ENCODE measurements around the gene PTPN4. TPM values are rescaled to one million over a fixed set of nuclear protein-coding genes. Genes with fewer than 3 reads are reported as not detected.

Gene PTPN4
- polyA plus RNA-seq, 1 experiment, result 11.8 TPM

DNA sequence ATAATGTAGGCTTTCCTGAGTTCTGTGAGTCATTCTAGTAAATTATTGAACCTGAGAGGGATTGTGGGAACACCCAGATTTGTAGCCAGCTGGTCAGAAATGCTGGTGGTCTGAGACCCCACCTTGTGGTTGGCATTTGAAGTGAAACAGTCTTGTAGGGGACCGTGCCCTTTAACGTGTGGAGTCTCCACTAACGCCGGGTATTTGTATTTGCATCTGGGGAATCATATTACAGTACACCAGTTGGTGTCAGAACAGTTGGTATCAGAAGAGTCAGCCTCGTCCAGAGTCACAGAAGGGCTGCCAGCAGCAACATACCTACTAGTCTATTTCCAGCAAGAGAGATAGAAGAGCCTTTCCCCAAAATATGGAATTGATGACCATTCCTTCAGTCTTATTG lies 38.3 kb upstream of the PTPN4 start:
- Histone ChIP-seq H3K27me3 (ENCODE audit: control insufficient read depth, insufficient read depth, low read length) (no peaks in the 10 kb centered on the region), H3K4me3 (ENCODE audit: low read depth, low read length) (no peak overlapping the region), H3K36me3 (ENCODE audit: control insufficient read depth, insufficient read depth, low read length) (no peaks in the 10 kb centered on the region)
- CTCF ChIA-PET, result interaction anchor here (0.6 to 1.4 kb wide), 5 partner anchors 9 to 219 kb away, joined by 3 to 6 read pairs (median 3); no protein-coding TSS in a partner anchor
- TF ChIP-seq, protein P1, sequence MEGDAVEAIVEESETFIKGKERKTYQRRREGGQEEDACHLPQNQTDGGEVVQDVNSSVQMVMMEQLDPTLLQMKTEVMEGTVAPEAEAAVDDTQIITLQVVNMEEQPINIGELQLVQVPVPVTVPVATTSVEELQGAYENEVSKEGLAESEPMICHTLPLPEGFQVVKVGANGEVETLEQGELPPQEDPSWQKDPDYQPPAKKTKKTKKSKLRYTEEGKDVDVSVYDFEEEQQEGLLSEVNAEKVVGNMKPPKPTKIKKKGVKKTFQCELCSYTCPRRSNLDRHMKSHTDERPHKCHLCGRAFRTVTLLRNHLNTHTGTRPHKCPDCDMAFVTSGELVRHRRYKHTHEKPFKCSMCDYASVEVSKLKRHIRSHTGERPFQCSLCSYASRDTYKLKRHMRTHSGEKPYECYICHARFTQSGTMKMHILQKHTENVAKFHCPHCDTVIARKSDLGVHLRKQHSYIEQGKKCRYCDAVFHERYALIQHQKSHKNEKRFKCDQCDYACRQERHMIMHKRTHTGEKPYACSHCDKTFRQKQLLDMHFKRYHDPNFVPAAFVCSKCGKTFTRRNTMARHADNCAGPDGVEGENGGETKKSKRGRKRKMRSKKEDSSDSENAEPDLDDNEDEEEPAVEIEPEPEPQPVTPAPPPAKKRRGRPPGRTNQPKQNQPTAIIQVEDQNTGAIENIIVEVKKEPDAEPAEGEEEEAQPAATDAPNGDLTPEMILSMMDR (IDR thresholded peaks at IDR 0.05; ENCODE audit: insufficient read depth, low read depth, low read length), result no peak
- POLR2A ChIA-PET, result no interaction called here
- no peak for DNase-seq (ENCODE audit: low read depth)

DNA sequence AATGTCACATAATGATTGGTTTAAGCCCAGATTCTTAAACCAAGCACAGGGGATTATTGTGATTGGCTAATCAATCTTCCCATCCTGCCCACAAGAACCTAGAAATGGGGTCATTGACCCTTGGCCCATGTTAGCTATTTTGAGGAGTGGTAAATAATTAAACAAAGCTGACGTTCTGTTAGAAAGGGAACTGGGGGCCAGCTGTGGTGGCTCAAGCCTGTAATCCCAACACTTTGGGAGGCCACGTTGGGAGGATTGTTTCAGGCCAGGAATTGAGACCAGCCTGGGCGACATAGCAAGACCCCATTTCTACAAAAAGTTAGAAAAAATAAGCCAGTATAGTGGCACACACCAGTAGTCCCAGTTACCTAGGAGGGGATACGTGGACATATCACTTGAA lies 37.8 kb upstream of the PTPN4 start:
- POLR2A ChIA-PET, result no interaction called here
- Histone ChIP-seq H3K4me3 (ENCODE audit: low read depth, low read length) (no peak overlapping the region), H3K27me3 (ENCODE audit: control insufficient read depth, insufficient read depth, low read length) (no peaks in the 10 kb centered on the region), H3K36me3 (ENCODE audit: control insufficient read depth, insufficient read depth, low read length) (no peaks in the 10 kb centered on the region)
- TF ChIP-seq, protein P1 (IDR thresholded peaks at IDR 0.05; ENCODE audit: insufficient read depth, low read depth, low read length), result no peak
- CTCF ChIA-PET, result interaction anchor here (0.6 to 1.4 kb wide), 3 partner anchors 19 to 219 kb away, joined by 3 read pairs; no protein-coding TSS in a partner anchor
- DNase-seq (ENCODE audit: low read depth), result no peak

DNA sequence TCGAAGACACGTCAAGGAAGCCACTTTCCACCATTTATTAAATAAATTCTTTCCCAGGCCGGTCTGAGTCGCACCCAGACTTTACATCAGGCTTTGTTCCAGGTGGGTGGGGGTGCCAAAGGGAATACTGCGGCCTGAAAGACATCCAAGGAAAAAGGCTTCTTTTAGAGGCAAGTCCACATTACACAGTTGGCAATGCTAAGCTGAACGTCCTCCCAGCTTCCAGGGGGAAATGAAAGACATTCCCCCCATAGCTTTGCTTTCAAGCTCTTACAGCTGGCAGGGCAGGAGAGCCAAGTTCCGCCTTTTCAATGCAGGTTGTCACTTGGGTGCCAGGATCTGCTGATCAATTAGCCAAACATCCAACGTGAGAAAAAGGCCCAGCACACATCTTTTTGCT lies 36.5 kb upstream of the PTPN4 start:
- H3K4me3 ChIP-seq (ENCODE audit: low read depth, low read length), result no peak overlapping the region
- ChIA-PET POLR2A (no interaction called here), CTCF (interaction anchor here (1.8 kb wide), 1 partner anchor 16 kb away, joined by 8 read pairs; no protein-coding TSS in a partner anchor)
- no peaks in the 10 kb centered on the region for H3K36me3 ChIP-seq (ENCODE audit: control insufficient read depth, insufficient read depth, low read length)
- H3K27me3 ChIP-seq (ENCODE audit: control insufficient read depth, insufficient read depth, low read length), result no peaks in the 10 kb centered on the region
- TF ChIP-seq, protein P1 (IDR thresholded peaks at IDR 0.05; ENCODE audit: insufficient read depth, low read depth, low read length), result no peak
- no peak for DNase-seq (ENCODE audit: low read depth)

DNA sequence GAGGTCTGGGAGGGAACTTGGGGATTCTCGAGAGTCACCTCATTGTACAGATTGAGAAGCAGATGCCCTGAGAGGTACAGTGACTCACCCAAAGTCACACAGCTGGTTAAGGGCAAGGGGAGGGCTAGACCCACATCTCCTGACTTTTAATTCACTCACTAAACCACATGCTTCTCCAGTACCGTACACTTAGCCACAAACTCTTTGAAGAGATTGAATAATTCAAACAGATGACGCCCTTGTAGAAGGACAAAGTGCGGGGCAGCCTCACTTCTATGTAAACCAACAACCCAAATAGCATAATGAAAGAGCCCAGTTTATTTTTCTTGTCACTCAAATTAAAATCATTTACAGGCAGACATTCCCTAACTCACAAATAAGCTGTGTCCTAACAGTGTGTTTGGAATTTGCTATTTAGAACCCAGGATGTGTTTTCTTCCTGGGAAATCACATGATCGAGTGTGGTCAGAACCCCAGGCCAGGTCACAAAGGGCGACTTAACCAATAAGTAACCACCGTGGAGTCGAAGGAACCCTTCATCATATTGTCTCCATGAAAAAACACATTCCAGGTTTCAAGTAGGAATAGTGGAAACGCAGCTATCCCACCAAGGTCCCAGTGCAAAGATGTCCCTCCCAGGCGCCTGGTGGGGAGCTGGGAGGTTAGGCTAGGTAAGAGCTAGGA lies 35.8 kb upstream of the PTPN4 start:
- ChIA-PET CTCF (interaction anchor here (1.1 to 1.8 kb wide), 2 partner anchors 17 to 21 kb away, joined by 3 to 8 read pairs; no protein-coding TSS in a partner anchor), POLR2A (no interaction called here)
- DNase-seq (ENCODE audit: low read depth), result no peak
- TF ChIP-seq, protein P1 (IDR thresholded peaks at IDR 0.05; ENCODE audit: insufficient read depth, low read depth, low read length), result no peak
- peaks cover 2% of the 10 kb centered on the region; the same call in 1 of the 2 replicates for H3K27me3 ChIP-seq (ENCODE audit: control insufficient read depth, insufficient read depth, low read length)
- H3K4me3 ChIP-seq (ENCODE audit: low read depth, low read length), result no peak overlapping the region
- H3K36me3 ChIP-seq (ENCODE audit: control insufficient read depth, insufficient read depth, low read length), result no peaks in the 10 kb centered on the region

DNA sequence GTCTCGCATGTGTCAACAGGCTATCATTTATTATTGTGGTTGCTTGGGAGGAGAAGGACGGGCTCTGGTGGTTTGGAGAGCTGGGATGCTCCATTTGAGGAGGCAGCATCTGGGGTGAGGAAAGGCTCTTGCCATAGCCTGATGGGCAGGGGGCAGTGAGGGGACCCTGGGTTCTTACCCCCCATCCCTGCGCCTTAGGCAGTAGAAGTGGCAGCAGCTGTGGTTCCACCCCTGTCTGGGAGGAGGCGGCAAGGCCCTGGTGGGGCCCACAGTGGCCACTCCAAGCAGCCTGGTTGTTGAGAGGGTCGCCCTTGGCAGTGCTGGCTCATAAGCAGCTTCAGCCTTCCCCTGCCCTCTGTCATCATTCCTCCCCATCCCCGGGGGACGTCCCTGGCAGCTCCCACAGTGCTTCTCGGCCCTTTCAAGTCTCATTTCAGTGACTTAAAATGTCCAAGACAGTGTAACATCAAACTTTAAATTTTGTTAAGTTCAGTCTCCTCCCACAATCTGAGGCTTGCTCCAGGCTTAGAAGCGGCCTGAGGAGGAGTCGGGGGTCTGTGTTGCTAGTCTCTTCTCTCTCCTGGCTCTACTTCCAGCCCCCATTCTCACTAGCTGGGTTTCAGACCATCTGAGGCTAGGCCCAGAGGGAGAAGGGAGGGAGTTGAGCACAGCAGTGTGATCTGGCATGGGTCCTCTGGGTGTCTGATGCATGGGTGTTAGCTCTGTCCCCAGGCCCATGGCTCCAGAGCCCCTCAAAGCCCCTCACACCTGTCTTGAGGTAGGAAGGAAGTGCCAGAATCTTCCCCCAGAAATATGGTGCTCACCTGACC lies 34.9 kb upstream of the PTPN4 start:
- Histone ChIP-seq H3K27me3 (ENCODE audit: control insufficient read depth, insufficient read depth, low read length) (peaks cover 3% of the 10 kb centered on the region; the same call in 1 of the 2 replicates), H3K36me3 (ENCODE audit: control insufficient read depth, insufficient read depth, low read length) (no peaks in the 10 kb centered on the region), H3K4me3 (ENCODE audit: low read depth, low read length) (no peak overlapping the region)
- ChIA-PET CTCF (interaction anchor here (1.1 to 1.8 kb wide), 2 partner anchors 18 to 22 kb away, joined by 3 to 8 read pairs; no protein-coding TSS in a partner anchor), POLR2A (no interaction called here)
- DNase-seq (ENCODE audit: low read depth), result no peak
- TF ChIP-seq, protein P1 (IDR thresholded peaks at IDR 0.05; ENCODE audit: insufficient read depth, low read depth, low read length), result no peak
